Tibial nerve (tissue), 3 donors: Measurements from ENCODE around the gene CLSTN1.

Experiments
- POLR2A ChIP-seq, 2 donors: fragments of 450-650 bp; IDR thresholded peaks; one replicate each; pipeline ENCODE4 v1.6.1; 2017; ENCODE audit warnings: antibody characterized with exemption in 2 of 2, mild to moderate bottlenecking in 2 of 2, moderate library complexity in 2 of 2
- TF ChIP-seq, protein P1 (sequence below), 5 experiments: fragments of 200-600 bp in 3 of 5; fragments of 450-650 bp in 2 of 5; sonication (generic) in 3 of 5; IDR thresholded peaks; one replicate each; pipeline ENCODE4 v1.5.1; 2016 to 2019; ENCODE audit warnings: antibody characterized with exemption in 5 of 5, mild to moderate bottlenecking in 3 of 5, moderate library complexity in 2 of 5

- TF ChIP-seq, protein P1, sequence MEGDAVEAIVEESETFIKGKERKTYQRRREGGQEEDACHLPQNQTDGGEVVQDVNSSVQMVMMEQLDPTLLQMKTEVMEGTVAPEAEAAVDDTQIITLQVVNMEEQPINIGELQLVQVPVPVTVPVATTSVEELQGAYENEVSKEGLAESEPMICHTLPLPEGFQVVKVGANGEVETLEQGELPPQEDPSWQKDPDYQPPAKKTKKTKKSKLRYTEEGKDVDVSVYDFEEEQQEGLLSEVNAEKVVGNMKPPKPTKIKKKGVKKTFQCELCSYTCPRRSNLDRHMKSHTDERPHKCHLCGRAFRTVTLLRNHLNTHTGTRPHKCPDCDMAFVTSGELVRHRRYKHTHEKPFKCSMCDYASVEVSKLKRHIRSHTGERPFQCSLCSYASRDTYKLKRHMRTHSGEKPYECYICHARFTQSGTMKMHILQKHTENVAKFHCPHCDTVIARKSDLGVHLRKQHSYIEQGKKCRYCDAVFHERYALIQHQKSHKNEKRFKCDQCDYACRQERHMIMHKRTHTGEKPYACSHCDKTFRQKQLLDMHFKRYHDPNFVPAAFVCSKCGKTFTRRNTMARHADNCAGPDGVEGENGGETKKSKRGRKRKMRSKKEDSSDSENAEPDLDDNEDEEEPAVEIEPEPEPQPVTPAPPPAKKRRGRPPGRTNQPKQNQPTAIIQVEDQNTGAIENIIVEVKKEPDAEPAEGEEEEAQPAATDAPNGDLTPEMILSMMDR (IDR thresholded peaks at IDR 0.05): no peak
- no peak for TF ChIP-seq POLR2A (IDR thresholded peaks at IDR 0.05)
These were observed 9.9 kb upstream of the CLSTN1 start for GRCh38 chr1:9833632-9834031.
